ENCODE results near the gene DPAGT1.

- TF ChIP-seq POLR2A (IDR thresholded peaks at IDR 0.05) (no peak), CTCF (IDR thresholded peaks at IDR 0.05) (no peak), EP300 (IDR thresholded peaks at IDR 0.05) (no peak), POLR2AphosphoS5 (IDR thresholded peaks at IDR 0.05) (no peak)
These were observed 45.8 kb downstream of the DPAGT1 start for GRCh38 chr11:119055901-119056300.
